ENCODE measurements around the gene TAF11L4.

DNA sequence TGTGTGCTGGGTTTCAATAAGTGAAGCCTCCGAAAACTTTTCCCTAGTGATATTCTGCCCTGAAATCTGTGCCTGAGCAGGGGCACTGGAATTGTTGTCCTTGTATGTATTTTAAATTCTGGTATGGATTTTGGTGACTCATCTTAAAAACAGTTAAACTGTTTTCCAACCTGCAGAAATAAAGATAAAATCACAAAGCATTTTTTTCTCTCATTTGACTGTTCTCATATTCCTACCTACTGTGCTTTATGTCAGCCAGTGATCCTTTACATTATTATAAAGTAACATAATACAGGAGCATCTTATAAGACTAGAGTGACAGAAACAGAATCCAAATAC lies 34.5 kb upstream of the TAF11L4 start:
- TF ChIP-seq, protein P1, sequence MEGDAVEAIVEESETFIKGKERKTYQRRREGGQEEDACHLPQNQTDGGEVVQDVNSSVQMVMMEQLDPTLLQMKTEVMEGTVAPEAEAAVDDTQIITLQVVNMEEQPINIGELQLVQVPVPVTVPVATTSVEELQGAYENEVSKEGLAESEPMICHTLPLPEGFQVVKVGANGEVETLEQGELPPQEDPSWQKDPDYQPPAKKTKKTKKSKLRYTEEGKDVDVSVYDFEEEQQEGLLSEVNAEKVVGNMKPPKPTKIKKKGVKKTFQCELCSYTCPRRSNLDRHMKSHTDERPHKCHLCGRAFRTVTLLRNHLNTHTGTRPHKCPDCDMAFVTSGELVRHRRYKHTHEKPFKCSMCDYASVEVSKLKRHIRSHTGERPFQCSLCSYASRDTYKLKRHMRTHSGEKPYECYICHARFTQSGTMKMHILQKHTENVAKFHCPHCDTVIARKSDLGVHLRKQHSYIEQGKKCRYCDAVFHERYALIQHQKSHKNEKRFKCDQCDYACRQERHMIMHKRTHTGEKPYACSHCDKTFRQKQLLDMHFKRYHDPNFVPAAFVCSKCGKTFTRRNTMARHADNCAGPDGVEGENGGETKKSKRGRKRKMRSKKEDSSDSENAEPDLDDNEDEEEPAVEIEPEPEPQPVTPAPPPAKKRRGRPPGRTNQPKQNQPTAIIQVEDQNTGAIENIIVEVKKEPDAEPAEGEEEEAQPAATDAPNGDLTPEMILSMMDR (IDR thresholded peaks at IDR 0.05): no peak
- no peak for TF ChIP-seq POLR2AphosphoS5 (IDR thresholded peaks at IDR 0.05; ENCODE audit: low read depth, low read length)
- TF ChIP-seq, protein P2, sequence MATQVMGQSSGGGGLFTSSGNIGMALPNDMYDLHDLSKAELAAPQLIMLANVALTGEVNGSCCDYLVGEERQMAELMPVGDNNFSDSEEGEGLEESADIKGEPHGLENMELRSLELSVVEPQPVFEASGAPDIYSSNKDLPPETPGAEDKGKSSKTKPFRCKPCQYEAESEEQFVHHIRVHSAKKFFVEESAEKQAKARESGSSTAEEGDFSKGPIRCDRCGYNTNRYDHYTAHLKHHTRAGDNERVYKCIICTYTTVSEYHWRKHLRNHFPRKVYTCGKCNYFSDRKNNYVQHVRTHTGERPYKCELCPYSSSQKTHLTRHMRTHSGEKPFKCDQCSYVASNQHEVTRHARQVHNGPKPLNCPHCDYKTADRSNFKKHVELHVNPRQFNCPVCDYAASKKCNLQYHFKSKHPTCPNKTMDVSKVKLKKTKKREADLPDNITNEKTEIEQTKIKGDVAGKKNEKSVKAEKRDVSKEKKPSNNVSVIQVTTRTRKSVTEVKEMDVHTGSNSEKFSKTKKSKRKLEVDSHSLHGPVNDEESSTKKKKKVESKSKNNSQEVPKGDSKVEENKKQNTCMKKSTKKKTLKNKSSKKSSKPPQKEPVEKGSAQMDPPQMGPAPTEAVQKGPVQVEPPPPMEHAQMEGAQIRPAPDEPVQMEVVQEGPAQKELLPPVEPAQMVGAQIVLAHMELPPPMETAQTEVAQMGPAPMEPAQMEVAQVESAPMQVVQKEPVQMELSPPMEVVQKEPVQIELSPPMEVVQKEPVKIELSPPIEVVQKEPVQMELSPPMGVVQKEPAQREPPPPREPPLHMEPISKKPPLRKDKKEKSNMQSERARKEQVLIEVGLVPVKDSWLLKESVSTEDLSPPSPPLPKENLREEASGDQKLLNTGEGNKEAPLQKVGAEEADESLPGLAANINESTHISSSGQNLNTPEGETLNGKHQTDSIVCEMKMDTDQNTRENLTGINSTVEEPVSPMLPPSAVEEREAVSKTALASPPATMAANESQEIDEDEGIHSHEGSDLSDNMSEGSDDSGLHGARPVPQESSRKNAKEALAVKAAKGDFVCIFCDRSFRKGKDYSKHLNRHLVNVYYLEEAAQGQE (IDR thresholded peaks at IDR 0.05; ENCODE audit: insufficient read depth in 1 of 2, low read depth in 2 of 2, low read length in 1 of 2): no peak
- TF ChIP-seq SIN3A (IDR thresholded peaks at IDR 0.05; ENCODE audit: borderline replicate concordance, insufficient read depth, low read depth, low read length): no peak

All from Panc1 (cell line).